Colonic mucosa (tissue), 4 donors: ENCODE results near the gene SPATA13. TPM values are rescaled to one million over a fixed set of nuclear protein-coding genes. Genes with fewer than 3 reads are reported as not detected.

Source experiments
- DNase-seq: peaks from one replicate; pipeline ENCODE4 v3.0.0-alpha.2; 2020
- H3K27ac ChIP-seq: fragments of 200-600 bp; one replicate; pipeline ENCODE4 v1.8.0; 2021
- H3K27me3 ChIP-seq: fragments of 200-600 bp; one replicate; pipeline ENCODE4 v1.8.0; 2021
- H3K36me3 ChIP-seq: fragments of 200-600 bp; one replicate; pipeline ENCODE4 v1.8.0; 2021
- H3K4me1 ChIP-seq: fragments of 200-600 bp; one replicate; pipeline ENCODE4 v1.8.0; 2021; ENCODE audit warnings: mild to moderate bottlenecking
- H3K4me3 ChIP-seq: fragments of 200-600 bp; one replicate; pipeline ENCODE4 v1.8.0; 2021
- H3K9ac ChIP-seq, 2 donors: one replicate each; pipeline ENCODE4 v1.7.0; 2013; ENCODE audit warnings: control low read depth in 2 of 2, low read depth in 2 of 2, low read length in 2 of 2
- H3K9me3 ChIP-seq: fragments of 200-600 bp; one replicate; pipeline ENCODE4 v1.8.0; 2021
- CTCF ChIP-seq: fragments of 200-600 bp; IDR thresholded peaks from one replicate; pipeline ENCODE4 v1.8.0; 2022; ENCODE audit warnings: antibody characterized with exemption, mild to moderate bottlenecking
- intact Hi-C: fragments of 100-400 bp; cut with DNase I; formaldehyde crosslinking; loops from one replicate; pipeline ENCODE4 v1.14.1; 2022
- total RNA-seq, 2 donors: library from RNA; stranded (reverse); fragmentation: NEBNext Ultra II Directional in 1 of 2; extraction: Animal tissue kit (Norgen Biotek cat#: 25700) in 1 of 2; gene quantifications; one replicate each; pipeline ENCODE4 v1.2.1, GENCODE V29; 2021
- donor health status: healthy.
- donor health status: DM: no; HTN: no; CAD: no.
- donor health status: DM: no; HTN: no; CAD: no.

The SPATA13 gene
- total RNA-seq, 2 donors from 2014 or later = 41.5 to 43.8 TPM

- DNase-seq = no peak
- intact Hi-C loops = no loop called here
- no peak overlapping the region for H3K9ac ChIP-seq
- H3K4me3 ChIP-seq = no peak overlapping the region
- no peak for TF ChIP-seq CTCF
- H3K4me1 ChIP-seq = no peaks in the 10 kb centered on the region
- H3K27ac ChIP-seq = no peak overlapping the region
- no peaks in the 10 kb centered on the region for H3K27me3 ChIP-seq
- H3K9me3 ChIP-seq = no peaks in the 10 kb centered on the region
- H3K36me3 ChIP-seq = no peaks in the 10 kb centered on the region
Measured at GRCh38 chr13:24226762-24227161, 66.2 kb downstream of the SPATA13 start.

GRCh38 chr13:24228852-24229458, 68.4 kb downstream of the SPATA13 start:
- Histone ChIP-seq H3K4me3 (no peak overlapping the region), H3K36me3 (no peaks in the 10 kb centered on the region), H3K4me1 (no peaks in the 10 kb centered on the region), H3K9ac (no peak overlapping the region), H3K27ac (no peak overlapping the region), H3K9me3 (no peaks in the 10 kb centered on the region), H3K27me3 (no peaks in the 10 kb centered on the region)
- peak; percentile 54 for DNase-seq
- peak; percentile 87 for TF ChIP-seq CTCF
- intact Hi-C loops = no loop called here

- H3K9me3 ChIP-seq = no peaks in the 10 kb centered on the region
- H3K27ac ChIP-seq = no peak overlapping the region
- no peak for DNase-seq
- H3K27me3 ChIP-seq = no peaks in the 10 kb centered on the region
- intact Hi-C loops = no loop called here
- no peak for TF ChIP-seq CTCF
- H3K36me3 ChIP-seq = no peaks in the 10 kb centered on the region
- no peaks in the 10 kb centered on the region for H3K4me1 ChIP-seq
- H3K9ac ChIP-seq = no peak overlapping the region
- H3K4me3 ChIP-seq = no peak overlapping the region
Measured at GRCh38 chr13:24230428-24231072, 70.0 kb downstream of the SPATA13 start.

DNA sequence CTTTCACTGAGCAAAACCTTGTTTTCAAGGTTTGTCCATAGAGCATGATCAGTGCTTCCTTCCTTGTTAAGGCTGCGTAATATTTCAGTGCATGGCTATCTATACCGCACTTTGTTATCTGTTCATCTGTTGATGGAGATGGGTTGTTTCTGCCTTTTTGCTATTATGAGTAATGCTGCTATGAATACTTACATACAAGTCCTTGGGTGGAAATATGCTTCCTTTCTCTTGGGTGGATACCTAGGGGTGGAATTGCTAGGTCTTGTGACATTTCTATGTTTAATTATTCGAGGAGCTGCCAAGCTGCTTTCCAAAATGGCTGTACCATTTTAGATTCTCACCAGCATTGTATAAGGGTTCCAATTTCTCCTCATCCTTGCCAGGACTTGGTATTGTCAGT, 70.9 kb downstream of the SPATA13 start:
- Histone ChIP-seq H3K9me3 (no peaks in the 10 kb centered on the region), H3K4me3 (no peak overlapping the region), H3K36me3 (no peaks in the 10 kb centered on the region), H3K27me3 (no peaks in the 10 kb centered on the region), H3K27ac (no peak overlapping the region), H3K9ac (no peak overlapping the region), H3K4me1 (no peaks in the 10 kb centered on the region)
- no peak for DNase-seq
- no peak for TF ChIP-seq CTCF
- intact Hi-C loops = no loop called here

- Histone ChIP-seq H3K27ac (no peak overlapping the region), H3K9me3 (no peaks in the 10 kb centered on the region), H3K9ac (no peak overlapping the region), H3K27me3 (no peaks in the 10 kb centered on the region), H3K4me3 (no peak overlapping the region), H3K36me3 (no peaks in the 10 kb centered on the region), H3K4me1 (no peaks in the 10 kb centered on the region)
- TF ChIP-seq CTCF = no peak
- intact Hi-C loops = no loop called here
- DNase-seq = peak; percentile 40
Measured at GRCh38 chr13:24232037-24232436, 71.5 kb downstream of the SPATA13 start.
